Esophagus muscularis mucosa (tissue), 4 donors: Measurements from ENCODE around the gene THOC6.

Source experiments
- EP300 ChIP-seq: sonication (generic); formaldehyde crosslinking; IDR thresholded peaks from one replicate; pipeline ENCODE4 v1.6.1; 2017; ENCODE audit warnings: antibody characterized with exemption
- POLR2A ChIP-seq: fragments of 450-650 bp; IDR thresholded peaks from one replicate; pipeline ENCODE4 v1.6.1; 2017; ENCODE audit warnings: antibody characterized with exemption, moderate library complexity, mild to moderate bottlenecking, low read depth
- POLR2AphosphoS5 ChIP-seq, 2 donors: sonication (generic); formaldehyde crosslinking; IDR thresholded peaks; one replicate each; pipeline ENCODE4 v1.6.1; 2017; ENCODE audit warnings: antibody characterized with exemption in 2 of 2
- TF ChIP-seq, protein P1 (sequence below), 3 experiments: fragments of 200-600 bp in 2 of 3; fragments of 450-650 bp in 1 of 3; sonication (generic) in 2 of 3; IDR thresholded peaks; one replicate each; pipeline ENCODE4 v1.5.1; 2017 to 2019; ENCODE audit warnings: antibody characterized with exemption in 3 of 3, mild to moderate bottlenecking in 2 of 3, moderate library complexity in 1 of 3

DNA sequence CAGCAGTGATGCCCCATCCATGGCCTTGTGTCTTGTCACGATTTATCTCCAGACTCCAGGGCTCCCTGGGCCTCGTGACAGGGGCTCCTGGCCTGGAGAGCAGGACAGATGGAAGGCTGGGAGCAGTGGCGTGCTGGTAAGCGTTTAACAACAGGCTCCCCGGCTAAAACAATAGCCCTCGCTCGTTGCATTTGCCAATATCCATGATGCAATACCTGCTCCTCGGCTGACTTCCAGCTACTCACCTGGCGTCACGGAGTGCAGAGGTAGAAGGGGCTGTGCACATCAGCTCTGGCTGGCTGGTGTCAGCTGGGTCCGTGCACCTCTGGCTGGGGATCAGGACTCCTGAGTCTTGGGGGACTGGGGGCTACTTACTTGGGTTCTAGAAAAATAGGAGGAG, 14.4 kb downstream of the THOC6 start:
- TF ChIP-seq, protein P1, sequence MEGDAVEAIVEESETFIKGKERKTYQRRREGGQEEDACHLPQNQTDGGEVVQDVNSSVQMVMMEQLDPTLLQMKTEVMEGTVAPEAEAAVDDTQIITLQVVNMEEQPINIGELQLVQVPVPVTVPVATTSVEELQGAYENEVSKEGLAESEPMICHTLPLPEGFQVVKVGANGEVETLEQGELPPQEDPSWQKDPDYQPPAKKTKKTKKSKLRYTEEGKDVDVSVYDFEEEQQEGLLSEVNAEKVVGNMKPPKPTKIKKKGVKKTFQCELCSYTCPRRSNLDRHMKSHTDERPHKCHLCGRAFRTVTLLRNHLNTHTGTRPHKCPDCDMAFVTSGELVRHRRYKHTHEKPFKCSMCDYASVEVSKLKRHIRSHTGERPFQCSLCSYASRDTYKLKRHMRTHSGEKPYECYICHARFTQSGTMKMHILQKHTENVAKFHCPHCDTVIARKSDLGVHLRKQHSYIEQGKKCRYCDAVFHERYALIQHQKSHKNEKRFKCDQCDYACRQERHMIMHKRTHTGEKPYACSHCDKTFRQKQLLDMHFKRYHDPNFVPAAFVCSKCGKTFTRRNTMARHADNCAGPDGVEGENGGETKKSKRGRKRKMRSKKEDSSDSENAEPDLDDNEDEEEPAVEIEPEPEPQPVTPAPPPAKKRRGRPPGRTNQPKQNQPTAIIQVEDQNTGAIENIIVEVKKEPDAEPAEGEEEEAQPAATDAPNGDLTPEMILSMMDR (IDR thresholded peaks at IDR 0.05) = no peak
- no peak for TF ChIP-seq POLR2AphosphoS5 (IDR thresholded peaks at IDR 0.05)
- TF ChIP-seq POLR2A = no peak
- TF ChIP-seq EP300 = no peak
